H9 (cell line): ENCODE results near the gene IL1RAPL2. TPM values are rescaled to one million over a fixed set of nuclear protein-coding genes. Genes with fewer than 3 reads are reported as not detected.

Experiments used
- DNase-seq: peaks from one replicate; pipeline ENCODE4 v3.0.0-alpha.2; 2017
- H2AFZ ChIP-seq: one replicate; pipeline ENCODE4 v1.6.1; 2013; ENCODE audit warnings: mild to moderate bottlenecking, low read length, control low read depth, moderate library complexity
- H2AK5ac ChIP-seq: 2 replicates; pipeline ENCODE4 v1.6.1; 2013; ENCODE audit warnings: low read length, control low read depth, mixed read lengths; ENCODE audit not compliant: insufficient read length
- H2BK120ac ChIP-seq: one replicate; pipeline ENCODE4 v1.6.1; 2013; ENCODE audit warnings: low read depth, mild to moderate bottlenecking, low read length, control low read depth, inconsistent platforms; ENCODE audit not compliant: poor library complexity, severe bottlenecking
- H2BK12ac ChIP-seq: 2 replicates; pipeline ENCODE4 v1.6.1; 2013; ENCODE audit warnings: low read length, control low read depth, mixed read lengths, low read depth; ENCODE audit not compliant: insufficient read length
- H2BK15ac ChIP-seq: 2 replicates; pipeline ENCODE4 v1.6.1; 2013; ENCODE audit warnings: low read depth, low read length, control low read depth
- H2BK20ac ChIP-seq: one replicate; pipeline ENCODE4 v1.6.1; 2013; ENCODE audit warnings: low read depth, mild to moderate bottlenecking, low read length, control low read depth, inconsistent platforms; ENCODE audit not compliant: poor library complexity, severe bottlenecking
- H2BK5ac ChIP-seq: 2 replicates; pipeline ENCODE4 v1.6.1; 2013; ENCODE audit warnings: low read length, control low read depth, mixed read lengths; ENCODE audit not compliant: insufficient read length
- H3K14ac ChIP-seq: 2 replicates; pipeline ENCODE4 v1.6.1; 2013; ENCODE audit warnings: low read length, control low read depth; ENCODE audit not compliant: insufficient read depth
- H3K18ac ChIP-seq: 2 replicates; pipeline ENCODE4 v1.6.1; 2013; ENCODE audit warnings: low read depth, mild to moderate bottlenecking, mixed read lengths, low read length, control low read depth; ENCODE audit not compliant: insufficient read length
- H3K23ac ChIP-seq: 2 replicates; pipeline ENCODE4 v1.6.1; 2013; ENCODE audit warnings: low read length, control low read depth, mixed read lengths, low read depth; ENCODE audit not compliant: insufficient read length
- H3K23me2 ChIP-seq: 2 replicates; pipeline ENCODE4 v1.6.1; 2013; ENCODE audit warnings: low read depth, mild to moderate bottlenecking, mixed read lengths, low read length, control low read depth; ENCODE audit not compliant: insufficient read length, poor library complexity, severe bottlenecking
- H3K27ac ChIP-seq: 2 replicates; pipeline ENCODE4 v1.5.1; 2013; ENCODE audit warnings: low read length, control low read depth, mixed read lengths, low read depth; ENCODE audit not compliant: insufficient read length
- H3K27me3 ChIP-seq: 2 replicates; pipeline ENCODE4 v1.6.1; 2013; ENCODE audit warnings: low read length, control low read depth, inconsistent platforms; ENCODE audit not compliant: insufficient read depth
- H3K4ac ChIP-seq: 2 replicates; pipeline ENCODE4 v1.6.1; 2013; ENCODE audit warnings: low read depth, mild to moderate bottlenecking, control low read depth, inconsistent platforms, low read length, moderate library complexity
- H3K4me1 ChIP-seq: 2 replicates; pipeline ENCODE4 v1.6.1; 2013; ENCODE audit warnings: low read length, control low read depth, inconsistent platforms; ENCODE audit not compliant: insufficient read depth
- H3K4me2 ChIP-seq: 2 replicates; pipeline ENCODE4 v1.6.1; 2013; ENCODE audit warnings: low read length, control low read depth, mixed read lengths; ENCODE audit not compliant: insufficient read length, insufficient read depth
- H3K56ac ChIP-seq: 2 replicates; pipeline ENCODE4 v1.6.1; 2013; ENCODE audit warnings: low read depth, mild to moderate bottlenecking, mixed read lengths, low read length, control low read depth; ENCODE audit not compliant: insufficient read length
- H3K79me1 ChIP-seq: 2 replicates; pipeline ENCODE4 v1.6.1; 2013; ENCODE audit warnings: low read depth, mild to moderate bottlenecking, moderate library complexity, low read length, control low read depth, inconsistent platforms; ENCODE audit not compliant: insufficient read depth, poor library complexity, severe bottlenecking
- H3K79me2 ChIP-seq: 2 replicates; pipeline ENCODE4 v1.6.1; 2013; ENCODE audit warnings: low read length, control low read depth, inconsistent platforms; ENCODE audit not compliant: insufficient read depth
- H3K9ac ChIP-seq: 2 replicates; pipeline ENCODE4 v1.6.1; 2013; ENCODE audit warnings: low read length, control low read depth, mixed read lengths; ENCODE audit not compliant: insufficient read length; ENCODE audit errors: extremely low read depth
- H3K9me3 ChIP-seq: one replicate; pipeline ENCODE4 v1.6.1; 2013; ENCODE audit warnings: low read depth, low read length, inconsistent platforms; ENCODE audit not compliant: control insufficient read depth
- H3T11ph ChIP-seq: one replicate; pipeline ENCODE4 v1.6.1; 2013; ENCODE audit warnings: mild to moderate bottlenecking, low read length, control low read depth, inconsistent platforms
- H4K20me1 ChIP-seq: one replicate; pipeline ENCODE4 v1.6.1; 2013; ENCODE audit not compliant: control insufficient read depth, insufficient read length, insufficient read depth
- H4K5ac ChIP-seq: 2 replicates; pipeline ENCODE4 v1.6.1; 2013; ENCODE audit warnings: low read depth, mild to moderate bottlenecking, mixed read lengths, low read length, control low read depth; ENCODE audit not compliant: insufficient read length
- H4K8ac ChIP-seq: replicated peaks from 2 replicates; pipeline ENCODE4 v1.6.1; 2013; ENCODE audit warnings: low read length, control low read depth, mixed read lengths, low read depth; ENCODE audit not compliant: insufficient read length
- H4K91ac ChIP-seq: 2 replicates; pipeline ENCODE4 v1.6.1; 2013; ENCODE audit warnings: low read depth, mild to moderate bottlenecking, moderate library complexity, mixed read lengths, low read length, control low read depth; ENCODE audit not compliant: insufficient read length
- H3K27ac Mint-ChIP-seq, 3 experiments: 2 replicates in 2 of 3; 3 replicates in 1 of 3; pipeline ENCODE4 v1.8.0; 2020 to 2021; ENCODE audit warnings: mixed read lengths in 3 of 3, mild to moderate bottlenecking in 1 of 3, moderate library complexity in 1 of 3
- H3K27me3 Mint-ChIP-seq: 2 replicates; pipeline ENCODE4 v1.8.0; 2021; ENCODE audit warnings: low read depth, mild to moderate bottlenecking, moderate library complexity, mixed read lengths
- H3K36me3 Mint-ChIP-seq, 3 experiments: 2 replicates in 2 of 3; 3 replicates in 1 of 3; pipeline ENCODE4 v1.8.0; 2020 to 2021; ENCODE audit warnings: low read depth in 3 of 3, mixed read lengths in 3 of 3; ENCODE audit not compliant: insufficient read depth in 1 of 3
- H3K4me1 Mint-ChIP-seq, 2 experiments: 2 replicates each; pipeline ENCODE4 v1.8.0; 2020; ENCODE audit warnings: mixed read lengths in 2 of 2
- H3K4me3 Mint-ChIP-seq, 2 experiments: 2 replicates in 1 of 2; 3 replicates in 1 of 2; pipeline ENCODE4 v1.8.0; 2020 to 2021; ENCODE audit warnings: mild to moderate bottlenecking in 2 of 2, mixed read lengths in 2 of 2, moderate library complexity in 1 of 2
- H3K9me3 Mint-ChIP-seq, 2 experiments: 2 replicates in 1 of 2; 3 replicates in 1 of 2; pipeline ENCODE4 v1.8.0; 2020; ENCODE audit warnings: mild to moderate bottlenecking in 2 of 2, mixed read lengths in 2 of 2, moderate library complexity in 1 of 2
- total RNA-seq: library from RNA; stranded (reverse); gene quantifications from 2 replicates; pipeline ENCODE4 v1.2.1, GENCODE V29; 2021
- TF ChIP-seq, protein P1 (sequence below): fragments of 200-600 bp; sonication (generic); conservative IDR thresholded peaks from 3 replicates; pipeline ENCODE4 v1.8.0; 2021; ENCODE audit warnings: antibody characterized with exemption, mild to moderate bottlenecking

The IL1RAPL2 gene
- total RNA-seq, 1 experiment from 2014 or later = not detected

DNA sequence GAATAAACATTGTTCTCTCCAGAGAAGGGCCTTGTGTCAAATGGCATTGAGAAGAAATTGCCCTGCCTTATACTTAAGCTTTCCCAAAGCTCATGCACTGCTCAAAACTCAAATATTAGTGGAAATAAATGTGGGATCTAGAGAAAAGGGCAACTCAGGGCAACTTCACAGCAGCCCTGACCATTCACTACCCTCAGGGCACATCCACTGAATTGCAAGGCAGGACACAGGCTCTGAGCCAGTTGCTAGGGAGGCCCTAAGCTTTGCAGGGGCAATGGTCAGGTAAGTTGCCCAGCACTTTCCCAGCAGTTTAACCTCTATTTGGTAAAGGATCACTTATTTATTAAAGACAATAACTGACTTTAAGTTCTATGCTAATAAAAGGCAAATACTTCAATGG is 909.8 kb downstream of the IL1RAPL2 start:
- Mint-ChIP-seq H3K4me3 (no peak overlapping the region), H3K9me3 (peaks cover 0 to 17% of the 10 kb centered on the region in 2 experiments; a peak in 1 of 5 replicates), H3K4me1 (no peaks in the 10 kb centered on the region), H3K27ac (no peak overlapping the region), H3K36me3 (no peaks in the 10 kb centered on the region), H3K27me3 (no peaks in the 10 kb centered on the region)
- Histone ChIP-seq H3K79me1 (no peaks in the 10 kb centered on the region), H3K14ac (no peak overlapping the region), H3K4me2 (no peak overlapping the region), H3K18ac (no peak overlapping the region), H2BK5ac (no peak overlapping the region), H2AK5ac (no peak overlapping the region), H3K56ac (no peak overlapping the region), H3K79me2 (no peaks in the 10 kb centered on the region), H2BK12ac (no peak overlapping the region), H3K27ac (no peak overlapping the region), H3K4me1 (0 out of 2 replicates have a peak, but pooled peaks cover under 1% of the 10 kb centered on the region), H2BK20ac (no peak overlapping the region), H4K8ac (no peak overlapping the region), H3K9ac (no peak overlapping the region), H3K23me2 (no peaks in the 10 kb centered on the region), H2AFZ (no peak overlapping the region), H3K4ac (no peak overlapping the region), H4K91ac (no peak overlapping the region), H3T11ph (no peak overlapping the region), H2BK15ac (no peak overlapping the region), H4K5ac (no peak overlapping the region), H3K9me3 (no peaks in the 10 kb centered on the region), H2BK120ac (no peak overlapping the region), H3K23ac (no peak overlapping the region), H4K20me1 (no peaks in the 10 kb centered on the region), H3K27me3 (no peaks in the 10 kb centered on the region)
- DNase-seq = no peak
- TF ChIP-seq, protein P1, sequence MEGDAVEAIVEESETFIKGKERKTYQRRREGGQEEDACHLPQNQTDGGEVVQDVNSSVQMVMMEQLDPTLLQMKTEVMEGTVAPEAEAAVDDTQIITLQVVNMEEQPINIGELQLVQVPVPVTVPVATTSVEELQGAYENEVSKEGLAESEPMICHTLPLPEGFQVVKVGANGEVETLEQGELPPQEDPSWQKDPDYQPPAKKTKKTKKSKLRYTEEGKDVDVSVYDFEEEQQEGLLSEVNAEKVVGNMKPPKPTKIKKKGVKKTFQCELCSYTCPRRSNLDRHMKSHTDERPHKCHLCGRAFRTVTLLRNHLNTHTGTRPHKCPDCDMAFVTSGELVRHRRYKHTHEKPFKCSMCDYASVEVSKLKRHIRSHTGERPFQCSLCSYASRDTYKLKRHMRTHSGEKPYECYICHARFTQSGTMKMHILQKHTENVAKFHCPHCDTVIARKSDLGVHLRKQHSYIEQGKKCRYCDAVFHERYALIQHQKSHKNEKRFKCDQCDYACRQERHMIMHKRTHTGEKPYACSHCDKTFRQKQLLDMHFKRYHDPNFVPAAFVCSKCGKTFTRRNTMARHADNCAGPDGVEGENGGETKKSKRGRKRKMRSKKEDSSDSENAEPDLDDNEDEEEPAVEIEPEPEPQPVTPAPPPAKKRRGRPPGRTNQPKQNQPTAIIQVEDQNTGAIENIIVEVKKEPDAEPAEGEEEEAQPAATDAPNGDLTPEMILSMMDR = no peak
